MM.1S (cell line): ENCODE data around the gene LCN15.

ENCODE experiments used
- DNase-seq: peaks from one replicate; pipeline ENCODE4 v3.0.0-alpha.2; 2015
- H2AFZ ChIP-seq: fragments of 300-600 bp; sonication (generic); 2 replicates; pipeline ENCODE4 v1.6.0; 2016; ENCODE audit warnings: antibody characterized with exemption, low read length
- H3F3A ChIP-seq: fragments of 300-600 bp; sonication (generic); 2 replicates; pipeline ENCODE4 v1.6.1; 2016; ENCODE audit warnings: mild to moderate bottlenecking, antibody characterized with exemption, low read length, moderate library complexity, mixed read lengths; ENCODE audit not compliant: insufficient read depth
- H3K27ac ChIP-seq: fragments of 300-600 bp; sonication (generic); 2 replicates; pipeline ENCODE4 v1.5.1; 2016; ENCODE audit warnings: mild to moderate bottlenecking, low read length
- H3K27me3 ChIP-seq: fragments of 300-600 bp; sonication (generic); replicated peaks from 2 replicates; pipeline ENCODE4 v1.6.0; 2016; ENCODE audit warnings: low read length; ENCODE audit not compliant: insufficient read depth
- H3K36me3 ChIP-seq: fragments of 300-600 bp; sonication (generic); replicated peaks from 2 replicates; pipeline ENCODE4 v1.6.1; 2016; ENCODE audit warnings: mild to moderate bottlenecking, low read length, mixed read lengths; ENCODE audit not compliant: insufficient read depth
- H3K4me1 ChIP-seq: fragments of 300-600 bp; sonication (generic); 2 replicates; pipeline ENCODE4 v1.6.1; 2016; ENCODE audit warnings: low read length, mixed read lengths
- H3K4me2 ChIP-seq: fragments of 300-600 bp; sonication (generic); 2 replicates; pipeline ENCODE4 v1.6.0; 2016; ENCODE audit warnings: low read depth, low read length
- H3K4me3 ChIP-seq: fragments of 300-600 bp; sonication (generic); 2 replicates; pipeline ENCODE4 v1.5.1; 2016; ENCODE audit warnings: low read length, mixed read lengths
- H3K79me2 ChIP-seq: fragments of 300-600 bp; sonication (generic); 2 replicates; pipeline ENCODE4 v1.6.1; 2016; ENCODE audit warnings: mixed run types, low read length, mixed read lengths
- H3K9ac ChIP-seq: fragments of 300-600 bp; sonication (generic); 2 replicates; pipeline ENCODE4 v1.6.1; 2016; ENCODE audit warnings: low read length, mixed read lengths
- H3K9me2 ChIP-seq: fragments of 300-600 bp; sonication (generic); replicated peaks from 2 replicates; pipeline ENCODE4 v1.6.1; 2016; ENCODE audit warnings: mild to moderate bottlenecking, low read length, mixed read lengths; ENCODE audit not compliant: insufficient read depth
- H3K9me3 ChIP-seq: fragments of 300-600 bp; sonication (generic); replicated peaks from 2 replicates; pipeline ENCODE4 v1.6.1; 2016; ENCODE audit warnings: mild to moderate bottlenecking, low read length, mixed read lengths; ENCODE audit not compliant: insufficient read depth
- H4K20me1 ChIP-seq: fragments of 300-600 bp; sonication (generic); 2 replicates; pipeline ENCODE4 v1.6.1; 2016; ENCODE audit warnings: mild to moderate bottlenecking, low read length, moderate library complexity, mixed read lengths; ENCODE audit not compliant: insufficient read depth
- CTCF ChIP-seq: fragments of 300-600 bp; sonication (generic); IDR thresholded peaks from 2 replicates; pipeline ENCODE4 v1.5.1; 2016; ENCODE audit warnings: antibody characterized with exemption, low read length, mixed read lengths
- EZH2 ChIP-seq: fragments of 300-600 bp; sonication (generic); optimal IDR thresholded peaks from 2 replicates; pipeline ENCODE3; 2017; ENCODE audit warnings: low read depth, mild to moderate bottlenecking, antibody characterized with exemption, low read length, mixed read lengths
- EZH2phosphoT487 ChIP-seq: fragments of 300-600 bp; sonication (generic); IDR thresholded peaks from 2 replicates; pipeline ENCODE4 v1.6.1; 2018; ENCODE audit warnings: antibody characterized with exemption, low read length

The LCN15 gene

GRCh38 chr9:136723362-136723976 is 40.8 kb downstream of the LCN15 start:
- Histone ChIP-seq H3K9me2 (no peaks in the 10 kb centered on the region), H4K20me1 (peaks cover 43% of the 10 kb centered on the region), H3K9me3 (no peaks in the 10 kb centered on the region), H3K79me2 (peaks cover 28% of the 10 kb centered on the region), H3K27ac (no peak overlapping the region), H3K9ac (no peak overlapping the region), H3F3A (peaks cover 36% of the 10 kb centered on the region), H3K4me1 (peaks cover 12% of the 10 kb centered on the region), H3K4me3 (no peak overlapping the region), H3K4me2 (no peak overlapping the region), H3K27me3 (0 out of 2 replicates have a peak, but pooled peaks cover 4% of the 10 kb centered on the region), H2AFZ (no peak overlapping the region), H3K36me3 (peaks cover 12% of the 10 kb centered on the region)
- DNase-seq = no peak
- no peak for TF ChIP-seq EZH2phosphoT487
- no peak for TF ChIP-seq EZH2
- TF ChIP-seq CTCF = no peak

GRCh38 chr9:136722969-136723356 is 41.4 kb downstream of the LCN15 start:
- Histone ChIP-seq H3K4me1 (peaks cover 12% of the 10 kb centered on the region), H3K79me2 (peaks cover 28% of the 10 kb centered on the region), H3K4me3 (no peak overlapping the region), H3K4me2 (no peak overlapping the region), H3K9me2 (no peaks in the 10 kb centered on the region), H3K27me3 (0 out of 2 replicates have a peak, but pooled peaks cover 9% of the 10 kb centered on the region), H3K9me3 (no peaks in the 10 kb centered on the region), H3K9ac (no peak overlapping the region), H4K20me1 (peaks cover 43% of the 10 kb centered on the region), H3F3A (peaks cover 36% of the 10 kb centered on the region), H3K27ac (no peak overlapping the region), H3K36me3 (peaks cover 12% of the 10 kb centered on the region), H2AFZ (no peak overlapping the region)
- no peak for DNase-seq
- TF ChIP-seq CTCF = no peak
- no peak for TF ChIP-seq EZH2
- TF ChIP-seq EZH2phosphoT487 = no peak

- Histone ChIP-seq H3K27ac (no peak overlapping the region), H3K9me2 (no peaks in the 10 kb centered on the region), H3K9me3 (no peaks in the 10 kb centered on the region), H3K36me3 (peaks cover 12% of the 10 kb centered on the region), H3K4me3 (no peak overlapping the region), H3K79me2 (peaks cover 21% of the 10 kb centered on the region), H4K20me1 (peaks cover 43% of the 10 kb centered on the region), H3K27me3 (peaks cover 14% of the 10 kb centered on the region), H3F3A (peaks cover 36% of the 10 kb centered on the region), H2AFZ (no peak overlapping the region), H3K9ac (no peak overlapping the region), H3K4me1 (peaks cover 12% of the 10 kb centered on the region), H3K4me2 (no peak overlapping the region)
- no peak for DNase-seq
- TF ChIP-seq CTCF = no peak
- TF ChIP-seq EZH2 = no peak
- TF ChIP-seq EZH2phosphoT487 = no peak
Measured at GRCh38 chr9:136722093-136722968, 42.0 kb downstream of the LCN15 start.
